Measurements from ENCODE around the gene CEP350.

The CEP350 gene

DNA sequence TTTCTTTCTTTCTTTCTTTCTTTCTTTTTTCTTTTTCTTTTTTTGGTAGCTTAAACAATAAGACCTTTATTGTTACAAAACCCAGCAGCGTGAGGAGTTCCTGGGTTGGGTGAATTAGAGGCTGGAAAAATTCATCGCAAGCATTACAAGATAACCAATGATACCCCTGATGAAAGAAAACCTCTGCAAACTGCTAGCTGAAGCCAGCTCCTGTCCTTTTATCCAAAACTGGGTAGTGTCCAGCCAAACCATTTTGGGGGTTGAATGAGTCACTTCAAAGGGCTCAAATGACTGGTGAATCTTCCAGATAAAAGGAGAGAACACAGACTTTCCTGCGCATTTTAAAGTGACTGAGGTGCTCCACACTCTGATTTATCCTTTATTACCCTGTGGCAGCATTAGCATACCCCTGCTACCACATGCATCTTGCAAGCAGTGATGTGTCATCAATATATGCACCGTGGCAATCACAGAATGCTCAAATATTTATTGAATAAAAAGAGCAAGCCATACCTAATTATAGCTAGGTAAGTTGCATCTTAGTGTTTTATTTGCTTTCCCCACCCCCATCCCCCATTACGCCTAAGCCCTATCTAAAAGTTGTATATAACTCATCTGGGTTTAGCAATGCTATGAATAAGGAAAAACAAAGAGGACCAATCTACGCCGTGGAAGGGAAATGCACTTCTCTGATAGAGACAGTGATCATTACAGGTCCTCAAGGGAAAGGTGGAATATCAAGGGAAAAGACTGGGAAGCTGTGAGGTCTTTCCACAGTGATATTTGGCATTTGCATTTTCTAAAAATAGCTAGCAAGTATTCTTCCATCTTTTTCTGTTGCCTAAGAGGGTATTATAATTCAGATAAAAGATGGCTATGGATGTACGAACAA is 32.4 kb upstream of the CEP350 start:
- ChIA-PET POLR2A (no interaction called here), CTCF (interaction anchor here (0.9 to 6.7 kb wide), 2 partner anchors 10 to 15 kb away, joined by 3 to 55 read pairs; no protein-coding TSS in a partner anchor)
- TF ChIP-seq, protein P1, sequence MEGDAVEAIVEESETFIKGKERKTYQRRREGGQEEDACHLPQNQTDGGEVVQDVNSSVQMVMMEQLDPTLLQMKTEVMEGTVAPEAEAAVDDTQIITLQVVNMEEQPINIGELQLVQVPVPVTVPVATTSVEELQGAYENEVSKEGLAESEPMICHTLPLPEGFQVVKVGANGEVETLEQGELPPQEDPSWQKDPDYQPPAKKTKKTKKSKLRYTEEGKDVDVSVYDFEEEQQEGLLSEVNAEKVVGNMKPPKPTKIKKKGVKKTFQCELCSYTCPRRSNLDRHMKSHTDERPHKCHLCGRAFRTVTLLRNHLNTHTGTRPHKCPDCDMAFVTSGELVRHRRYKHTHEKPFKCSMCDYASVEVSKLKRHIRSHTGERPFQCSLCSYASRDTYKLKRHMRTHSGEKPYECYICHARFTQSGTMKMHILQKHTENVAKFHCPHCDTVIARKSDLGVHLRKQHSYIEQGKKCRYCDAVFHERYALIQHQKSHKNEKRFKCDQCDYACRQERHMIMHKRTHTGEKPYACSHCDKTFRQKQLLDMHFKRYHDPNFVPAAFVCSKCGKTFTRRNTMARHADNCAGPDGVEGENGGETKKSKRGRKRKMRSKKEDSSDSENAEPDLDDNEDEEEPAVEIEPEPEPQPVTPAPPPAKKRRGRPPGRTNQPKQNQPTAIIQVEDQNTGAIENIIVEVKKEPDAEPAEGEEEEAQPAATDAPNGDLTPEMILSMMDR (IDR thresholded peaks at IDR 0.05; ENCODE audit: control extremely low read depth, extremely low read depth, low read depth, missing control alignments) = no peak
- DNase-seq (ENCODE audit: extremely low spot score) = no peak

DNA sequence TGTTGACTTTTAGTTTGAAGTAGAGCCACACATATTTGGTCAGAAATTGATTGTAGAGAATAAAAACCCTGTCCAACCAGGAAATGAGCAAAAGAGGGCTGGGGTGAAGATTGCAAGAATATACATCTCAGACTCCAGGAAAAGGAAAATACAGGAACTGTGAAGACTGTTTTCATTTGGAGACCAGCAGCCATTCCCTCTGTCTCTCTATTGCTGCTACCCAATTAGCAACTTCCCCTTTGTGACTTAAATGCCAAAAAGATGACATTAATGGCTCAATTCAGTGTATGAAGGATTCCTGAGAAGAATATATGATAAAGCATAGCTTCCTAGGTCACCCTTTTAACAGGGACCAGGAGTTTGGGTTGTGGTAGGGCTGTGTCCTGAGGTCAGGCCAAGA is 31.6 kb upstream of the CEP350 start:
- CTCF ChIA-PET = interaction anchor here (0.9 to 6.7 kb wide), 3 partner anchors 11 to 14 kb away, joined by 3 to 55 read pairs (median 8); no protein-coding TSS in a partner anchor
- POLR2A ChIA-PET = no interaction called here
- DNase-seq (ENCODE audit: extremely low spot score) = no peak
- TF ChIP-seq, protein P1 (IDR thresholded peaks at IDR 0.05; ENCODE audit: control extremely low read depth, extremely low read depth, low read depth, missing control alignments) = no peak

DNA sequence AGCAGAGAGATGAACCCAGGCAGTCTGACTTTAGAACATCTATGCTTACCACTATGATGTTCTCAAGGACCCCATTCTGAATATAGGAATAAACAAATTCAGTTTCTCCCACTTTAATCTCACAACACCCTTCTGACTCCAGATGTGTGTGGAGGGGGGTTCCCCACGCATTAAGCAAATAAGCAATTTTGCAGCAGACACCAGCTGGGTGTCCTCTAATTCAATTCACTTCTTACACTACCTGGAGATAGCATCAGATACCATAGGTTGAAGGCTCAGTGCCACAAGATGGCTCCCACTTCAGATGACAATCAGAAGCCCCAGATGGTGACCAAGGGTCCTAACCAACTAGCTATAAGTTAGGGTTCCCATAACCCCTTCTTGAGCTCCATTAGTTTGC is 30.3 kb upstream of the CEP350 start:
- TF ChIP-seq, protein P1 (IDR thresholded peaks at IDR 0.05; ENCODE audit: control extremely low read depth, extremely low read depth, low read depth, missing control alignments) = no peak
- CTCF ChIA-PET = interaction anchor here (1.9 to 6.7 kb wide), 4 partner anchors 9 to 27 kb away, joined by 4 to 55 read pairs (median 12); no protein-coding TSS in a partner anchor
- DNase-seq (ENCODE audit: extremely low spot score) = no peak
- POLR2A ChIA-PET = no interaction called here

DNA sequence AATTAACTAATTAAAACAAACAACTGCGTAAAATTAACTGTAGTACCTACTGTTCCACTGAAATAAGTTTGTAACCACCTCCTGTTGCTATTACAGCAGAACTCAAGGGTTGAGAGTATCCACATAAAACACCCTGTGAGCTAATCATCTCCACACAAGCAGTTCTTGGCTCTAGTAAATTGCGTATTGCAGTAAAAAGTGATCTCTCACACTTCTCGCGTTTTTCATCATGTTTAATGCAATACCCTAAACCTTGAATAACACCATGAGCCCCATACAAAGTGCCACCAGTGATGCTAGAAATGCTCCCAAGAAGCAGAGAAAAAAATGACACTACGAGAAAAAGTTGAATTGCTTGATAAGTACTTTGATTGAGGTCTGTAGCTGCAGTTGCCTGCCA is 29.3 kb upstream of the CEP350 start:
- TF ChIP-seq, protein P1 (IDR thresholded peaks at IDR 0.05; ENCODE audit: control extremely low read depth, extremely low read depth, low read depth, missing control alignments) = no peak
- ChIA-PET CTCF (interaction anchor here (1.3 to 6.7 kb wide), 4 partner anchors 8 to 26 kb away, joined by 3 to 55 read pairs (median 10); no protein-coding TSS in a partner anchor), POLR2A (interaction anchor here (0.6 kb wide), 1 partner anchor 195 kb away, joined by 4 read pairs; no protein-coding TSS in a partner anchor)
- DNase-seq (ENCODE audit: extremely low spot score) = no peak

DNA sequence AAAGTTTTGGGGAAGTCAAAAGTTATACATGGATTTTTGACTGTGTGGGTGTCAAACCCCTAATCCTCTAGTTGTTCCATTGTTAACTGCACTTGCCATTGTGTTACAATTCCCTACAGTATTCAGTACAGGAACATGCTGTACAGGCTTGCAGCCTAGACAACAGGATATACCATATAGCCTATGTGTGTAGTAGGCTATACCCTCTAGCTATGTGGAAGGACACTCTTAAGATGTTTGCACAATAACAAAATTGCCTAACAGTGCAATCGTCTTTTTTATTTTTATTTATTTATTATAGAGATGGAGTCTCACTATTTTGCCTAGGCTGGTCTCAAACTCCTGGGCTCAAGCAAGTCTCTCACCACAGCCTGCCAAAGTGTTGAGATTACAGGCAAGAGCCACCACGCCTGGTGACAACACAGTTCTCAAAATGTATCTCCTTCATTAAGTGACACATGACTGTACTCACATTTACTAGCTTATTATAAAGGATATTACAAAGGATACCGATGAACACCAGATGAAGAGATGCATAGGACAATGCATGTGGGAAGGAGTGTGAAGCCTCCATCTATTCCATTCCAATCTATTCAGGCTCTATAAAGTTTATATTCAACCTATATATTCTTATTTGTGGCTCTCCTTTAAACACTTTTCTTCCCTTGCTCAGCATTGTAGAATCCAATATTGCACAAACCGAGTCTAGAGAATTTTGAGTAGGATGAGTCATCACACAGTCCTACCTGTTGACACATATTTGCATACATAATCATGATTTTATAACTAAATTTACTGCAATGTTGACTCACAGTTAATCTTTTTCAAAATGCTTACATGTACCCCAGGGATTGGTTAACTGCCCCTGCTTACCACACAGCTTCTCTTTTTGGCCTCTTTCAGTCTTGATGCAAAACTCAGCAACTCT is 28.4 kb upstream of the CEP350 start:
- DNase-seq (ENCODE audit: extremely low spot score) = no peak
- CTCF ChIA-PET = interaction anchor here (1.3 to 6.7 kb wide), 4 partner anchors 8 to 25 kb away, joined by 3 to 55 read pairs (median 10); no protein-coding TSS in a partner anchor

More for the DNA sequence above, 28.4 kb upstream of the CEP350 start:
- POLR2A ChIA-PET = no interaction called here
- TF ChIP-seq, protein P1 (IDR thresholded peaks at IDR 0.05; ENCODE audit: control extremely low read depth, extremely low read depth, low read depth, missing control alignments) = no peak

Measured in GM10248 (cell line).